HG02678 (cell line): ENCODE measurements around the gene ISG20L2.

Experiments used
- ATAC-seq: cut with Tn5 transposase; IDR thresholded peaks from one replicate; pipeline ENCODE4 v1.9.1; 2021; ENCODE audit warnings: mild to moderate bottlenecking, moderate library complexity; ENCODE audit not compliant: unreplicated experiment

ISG20L2 gene

DNA sequence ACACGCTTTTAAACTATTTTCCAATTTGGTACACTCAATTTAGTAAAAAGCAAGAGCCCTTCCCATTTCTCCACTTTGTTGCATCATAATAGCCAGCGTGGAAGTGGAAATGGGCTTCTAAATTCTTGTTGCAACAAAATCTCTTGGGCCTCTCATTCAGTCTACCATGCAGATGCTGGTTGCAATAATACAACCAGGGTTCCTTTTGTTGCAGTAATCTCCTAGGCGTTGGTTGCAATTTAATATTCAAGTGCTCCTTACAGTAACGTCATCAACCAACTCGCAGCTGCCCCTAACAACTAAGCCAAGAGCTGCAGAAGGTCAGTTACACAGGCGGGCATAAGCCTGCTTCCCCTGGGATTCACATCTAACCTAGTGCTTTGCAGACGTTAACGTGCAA is 25.7 kb upstream of the ISG20L2 start:
- ATAC-seq = no peak

DNA sequence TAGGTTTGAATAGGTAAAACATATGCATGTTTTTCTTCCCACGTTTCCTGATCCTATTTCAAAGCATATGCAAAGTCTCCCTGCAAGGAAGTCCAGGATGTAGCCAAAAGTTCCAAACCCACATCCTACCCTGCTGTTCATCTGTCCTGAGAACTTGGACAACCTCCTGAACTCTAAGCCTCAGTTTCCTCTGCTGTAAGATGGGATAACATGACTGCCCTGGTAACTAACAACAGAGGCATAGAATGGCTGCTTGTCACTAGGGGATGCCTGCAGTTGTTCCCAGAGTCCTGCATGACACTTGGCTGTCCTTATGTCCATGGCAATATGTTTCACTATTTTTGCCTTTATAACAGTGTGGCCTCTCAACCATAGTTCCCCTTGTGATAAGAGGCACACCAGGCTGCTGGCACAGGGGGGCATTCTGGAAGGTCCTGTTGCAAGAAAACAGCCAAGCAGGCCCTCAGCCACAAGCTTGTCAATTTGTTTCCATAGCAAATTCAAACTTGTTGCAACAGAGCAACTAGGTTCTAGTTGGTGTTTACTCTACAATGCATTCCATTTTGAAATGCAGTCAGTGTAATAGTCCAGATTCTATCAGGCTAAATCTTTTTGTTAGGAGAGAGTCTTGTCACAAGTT is 24.4 kb upstream of the ISG20L2 start:
- ATAC-seq = no peak

DNA sequence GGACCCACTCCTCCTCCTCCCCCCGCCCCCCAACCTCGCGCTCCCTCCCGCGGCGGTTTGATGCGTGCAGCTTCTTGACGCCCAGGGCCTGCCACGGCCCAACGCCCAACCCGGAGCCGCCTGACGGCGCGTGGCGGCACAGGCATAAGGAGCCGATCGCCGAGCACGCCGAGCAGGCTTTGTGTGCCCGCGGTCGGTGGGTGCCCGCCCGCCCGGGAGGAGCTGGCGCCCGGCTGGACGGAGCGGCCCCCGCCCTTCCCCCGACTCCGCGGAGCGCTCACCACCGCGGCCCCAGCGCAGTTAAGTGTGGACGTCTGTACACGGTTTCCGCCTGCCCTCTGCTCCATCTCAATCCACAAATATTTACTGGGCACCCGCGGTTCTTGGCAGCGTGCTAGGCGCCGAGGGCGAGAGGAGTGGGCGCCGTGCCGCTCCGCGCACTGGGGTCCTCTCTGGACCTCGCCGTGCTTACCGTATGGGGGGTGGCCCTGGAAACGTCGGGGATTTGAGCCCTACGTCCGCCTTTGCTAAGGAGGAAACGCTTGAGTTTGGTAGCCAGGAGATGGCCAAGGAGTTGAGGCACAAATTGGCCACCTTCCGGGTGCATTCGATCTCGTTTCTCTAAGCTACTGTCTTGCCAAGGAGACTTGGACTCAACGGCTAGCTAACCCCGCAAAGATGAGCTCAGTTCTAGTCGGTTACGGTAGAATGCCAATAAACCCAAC is 23.4 kb upstream of the ISG20L2 start:
- ATAC-seq = peak; percentile 65

DNA sequence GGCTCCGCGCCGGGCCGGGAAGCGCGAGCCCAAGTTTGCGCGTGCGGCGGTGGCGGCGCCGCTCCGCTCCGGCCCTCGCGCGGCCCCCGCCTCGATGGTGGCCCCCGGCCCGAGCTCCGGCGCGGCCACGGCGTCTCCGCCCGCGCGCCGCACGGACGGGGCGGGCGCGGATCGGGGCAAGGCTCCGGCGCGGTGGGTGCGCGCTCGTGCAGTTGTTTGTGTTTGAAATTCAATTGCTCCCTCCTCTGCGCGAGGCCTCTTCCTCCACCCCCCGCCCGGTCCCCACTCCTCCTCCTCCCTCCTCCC is 22.8 kb upstream of the ISG20L2 start, which contains the start of gene HDGF:
HDGF (minus strand) TSS at position 225 of the 306 bp plus-strand sequence. CDS start 246 bp downstream, outside the sequence.
- ATAC-seq = peak; percentile 14

DNA sequence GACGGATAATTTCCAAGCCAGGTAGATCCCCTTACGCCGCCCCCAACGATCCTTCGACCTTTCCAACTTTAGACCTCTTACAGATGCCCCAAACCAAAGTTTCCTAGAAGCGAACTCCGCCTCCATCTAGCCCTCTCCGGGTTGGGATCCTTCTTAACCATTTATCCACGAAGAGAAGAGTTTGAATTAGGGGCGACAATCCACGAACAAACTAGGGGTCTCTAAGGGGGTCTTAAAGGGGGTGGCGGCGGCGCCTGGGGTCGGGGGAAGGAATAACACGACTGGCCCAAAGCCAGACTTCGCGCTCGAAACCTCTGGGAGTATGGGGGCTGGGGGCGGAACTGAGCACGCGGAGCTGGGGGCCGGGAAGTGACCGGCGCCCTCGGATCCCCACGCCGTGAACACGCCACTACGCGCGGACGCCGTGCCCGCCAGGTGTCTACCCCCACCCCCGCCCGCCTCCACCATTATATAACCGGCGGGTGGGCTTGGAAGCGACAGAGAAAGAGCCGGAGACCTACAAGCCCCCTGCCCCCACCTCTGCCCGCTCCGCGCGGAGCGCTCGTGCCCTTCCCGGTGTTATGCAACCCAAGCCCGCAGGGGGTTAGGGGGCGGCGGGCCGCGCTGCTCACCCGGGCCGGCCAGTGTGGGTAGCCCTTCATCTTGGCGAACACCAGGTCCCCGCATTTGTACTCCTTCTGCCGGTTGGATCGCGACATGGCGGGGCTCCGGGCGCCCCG is 22.3 kb upstream of the ISG20L2 start:
- ATAC-seq = peak; percentile 16

DNA sequence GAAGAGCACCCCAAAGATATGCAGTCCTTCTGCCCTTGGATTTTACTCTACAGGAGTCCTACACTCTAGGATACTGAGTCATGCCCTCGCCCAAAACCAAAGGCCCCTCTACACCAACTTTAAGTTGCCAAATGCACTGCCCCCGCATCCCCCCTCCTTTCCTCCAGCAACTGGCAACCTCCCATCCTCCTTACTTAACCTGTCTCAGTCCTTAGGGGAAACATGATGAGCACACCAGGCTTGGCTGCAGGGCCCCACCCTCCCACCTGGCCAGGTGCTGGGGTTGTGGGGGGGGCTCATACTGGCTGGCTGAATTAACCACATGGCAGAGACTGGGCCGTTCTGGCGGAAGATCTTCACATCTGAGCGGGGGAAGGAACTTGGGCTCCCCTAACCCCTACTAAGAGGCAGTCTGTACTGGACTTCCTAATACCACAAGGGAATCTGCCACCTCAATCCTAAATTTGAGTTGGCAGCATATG is 21.7 kb upstream of the ISG20L2 start:
- ATAC-seq = no peak

DNA sequence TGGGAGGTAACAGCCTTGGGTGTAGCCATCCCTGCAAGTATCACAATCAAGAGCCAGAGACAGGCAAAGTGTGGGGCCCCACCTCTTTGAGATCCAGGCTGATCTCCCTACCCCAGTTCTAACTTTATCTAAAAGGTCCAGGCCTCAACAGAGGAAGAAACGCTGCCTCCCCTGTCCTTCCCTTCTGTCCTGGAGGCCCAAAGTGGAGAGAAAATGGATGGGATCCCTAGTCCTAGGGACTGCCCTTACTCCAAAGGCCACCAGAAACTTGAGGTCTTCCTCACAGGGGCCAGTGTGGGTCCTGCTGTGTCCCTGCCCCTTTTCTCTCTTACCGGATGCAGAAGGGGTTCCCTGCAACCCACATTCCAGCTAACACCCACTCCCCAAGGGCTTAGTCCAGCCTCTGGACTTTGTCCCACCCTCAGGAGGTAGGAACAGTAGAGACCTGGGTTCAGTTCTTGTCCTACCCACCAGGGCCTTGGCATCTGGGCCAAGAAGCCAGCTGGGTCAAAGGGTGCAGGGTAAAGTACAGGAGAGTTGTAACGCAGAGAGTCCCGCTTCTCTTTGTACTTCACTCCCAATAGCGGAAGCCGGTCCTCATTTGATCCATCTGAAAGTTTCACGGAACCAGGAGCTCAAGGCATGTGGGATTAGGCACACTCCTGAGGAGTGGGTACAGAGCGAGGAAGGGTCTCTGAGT is 21.0 kb upstream of the ISG20L2 start:
- ATAC-seq = no peak

DNA sequence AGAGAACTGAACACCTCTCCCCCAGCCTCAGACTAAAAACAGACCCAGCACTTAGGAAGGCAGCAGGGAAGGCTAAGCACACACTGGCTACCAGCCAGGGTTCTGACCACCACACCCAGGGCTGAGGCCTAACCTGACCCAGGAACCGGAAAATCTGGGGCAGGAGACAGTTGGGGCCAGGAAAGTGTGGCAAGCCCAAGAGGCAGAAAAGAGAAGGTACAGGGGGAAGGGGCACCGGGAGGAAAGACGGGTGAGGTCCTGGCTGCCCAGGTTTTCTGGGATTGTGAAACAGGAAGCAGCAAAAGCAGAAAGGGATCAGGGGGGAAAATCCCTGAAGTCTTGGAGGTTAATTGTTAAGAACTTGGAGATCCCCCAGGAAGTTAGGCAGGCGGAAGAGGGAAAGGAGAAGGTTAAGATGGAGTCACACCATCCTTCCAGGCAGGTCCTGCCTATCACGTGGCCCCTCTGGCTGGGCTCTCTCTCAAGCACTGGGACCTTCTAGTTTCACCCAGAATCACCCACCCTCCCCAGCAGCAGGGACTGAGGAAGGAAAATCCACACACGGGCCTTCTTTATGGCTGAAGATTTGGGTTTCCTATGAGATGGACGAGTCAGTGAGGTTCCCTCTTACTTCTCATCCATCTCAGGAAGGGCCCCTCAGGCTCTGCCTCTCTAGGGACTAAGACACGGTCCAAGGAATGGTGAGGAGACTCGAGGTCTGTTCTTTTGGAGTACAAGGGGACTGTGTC is 20.3 kb upstream of the ISG20L2 start:
- no peak for ATAC-seq

DNA sequence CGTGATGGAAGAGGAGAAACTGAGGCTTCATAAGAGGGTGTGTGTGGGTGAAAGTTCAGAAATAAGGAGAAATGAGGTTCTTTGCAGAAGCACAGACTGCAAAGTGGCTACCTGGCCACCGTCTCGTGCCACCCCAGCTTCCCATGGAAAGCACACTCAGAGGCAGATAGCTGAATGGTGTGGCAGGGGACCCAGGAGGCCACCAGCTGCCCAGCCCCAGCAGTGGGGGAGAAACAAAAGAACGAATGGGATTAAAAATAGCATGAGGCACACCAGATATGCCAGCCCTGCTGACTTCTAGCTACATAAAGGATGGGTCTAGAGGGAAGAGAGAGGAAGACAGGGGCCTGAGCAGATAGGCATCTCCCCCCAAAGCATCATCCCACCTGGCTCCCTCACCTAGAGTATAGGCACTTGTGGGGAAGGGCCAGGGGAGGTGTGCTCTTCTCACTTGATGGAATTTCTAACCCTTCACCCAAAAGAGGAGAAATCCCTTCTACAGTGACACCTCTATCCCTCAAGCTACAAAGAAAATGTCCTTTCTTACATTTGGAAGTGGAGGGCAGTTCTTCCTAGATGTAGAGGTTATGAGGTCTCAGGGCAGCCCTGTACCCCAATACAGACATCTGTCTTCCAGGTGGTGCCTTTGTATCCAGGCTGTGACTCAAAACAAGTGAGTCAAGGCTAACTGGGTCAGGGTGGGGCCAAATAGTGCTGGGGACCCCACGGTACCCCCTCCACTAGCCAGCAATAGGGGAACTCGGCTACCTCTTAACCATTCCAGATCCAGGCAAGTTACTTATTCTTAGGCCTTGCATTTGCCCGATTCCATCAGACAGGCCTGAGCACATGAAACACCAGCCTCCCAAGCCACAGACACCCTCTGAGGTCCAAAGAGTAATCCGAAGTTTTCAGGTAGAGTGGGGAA is 19.4 kb upstream of the ISG20L2 start:
- no peak for ATAC-seq

DNA sequence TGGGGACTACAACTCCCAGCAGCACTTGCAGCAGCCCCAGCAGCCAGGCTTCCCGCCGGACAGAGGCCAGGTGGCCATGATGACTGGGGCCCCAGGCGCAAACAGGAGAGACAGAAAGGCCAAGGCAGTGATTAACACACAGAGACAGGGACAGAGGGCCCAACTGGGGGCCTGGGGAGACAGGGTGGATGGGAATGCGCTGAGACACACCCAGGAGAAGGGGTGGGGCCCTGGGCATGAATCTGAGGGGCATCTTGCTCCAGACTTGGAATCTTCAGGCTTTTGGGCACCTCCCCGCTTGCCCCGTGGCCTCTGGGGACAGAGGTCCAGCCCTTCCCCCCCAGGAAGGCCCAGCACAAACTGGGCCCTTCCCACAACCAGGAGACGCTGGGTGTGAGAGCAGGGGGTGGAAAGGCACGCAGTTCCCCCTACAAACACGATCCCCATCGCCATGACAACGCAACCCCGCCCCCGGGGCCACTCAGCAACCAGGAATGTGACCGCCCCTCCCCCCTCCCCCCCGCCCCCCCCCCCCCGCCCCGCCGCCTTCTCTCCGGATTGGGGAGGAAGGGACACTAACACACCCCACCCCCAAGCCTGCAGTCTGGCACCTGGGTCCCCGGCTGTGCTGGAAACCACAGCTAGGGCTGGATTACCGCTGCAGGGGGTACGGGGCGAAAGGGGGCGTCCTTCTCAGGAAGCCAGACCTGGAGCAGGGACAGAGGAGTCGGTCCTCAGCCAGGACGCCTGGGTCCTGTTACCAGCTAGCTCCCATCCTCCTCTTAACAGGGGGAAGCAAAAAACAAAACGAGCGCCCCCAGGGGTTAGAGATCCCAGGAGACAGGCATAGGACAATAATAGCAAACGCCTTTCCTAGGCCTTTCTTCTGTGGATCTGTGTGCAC is 18.4 kb upstream of the ISG20L2 start:
- no peak for ATAC-seq

DNA sequence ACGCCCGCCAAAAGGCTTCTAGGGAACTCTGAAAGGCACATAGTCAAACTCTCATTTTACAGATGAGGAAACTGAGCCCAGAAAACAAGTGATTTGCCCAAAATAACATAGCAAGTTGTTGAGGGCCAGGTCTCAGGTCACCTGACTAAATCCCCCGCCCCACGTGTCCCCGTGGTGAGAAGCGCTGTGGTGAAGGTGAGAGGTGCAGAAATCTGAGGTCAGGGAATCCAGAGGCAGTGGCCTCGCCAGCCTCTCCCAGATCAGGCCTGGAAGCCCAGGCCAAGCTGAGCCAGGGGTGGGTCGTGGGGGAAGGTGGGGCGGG is 17.8 kb upstream of the ISG20L2 start:
- no peak for ATAC-seq

DNA sequence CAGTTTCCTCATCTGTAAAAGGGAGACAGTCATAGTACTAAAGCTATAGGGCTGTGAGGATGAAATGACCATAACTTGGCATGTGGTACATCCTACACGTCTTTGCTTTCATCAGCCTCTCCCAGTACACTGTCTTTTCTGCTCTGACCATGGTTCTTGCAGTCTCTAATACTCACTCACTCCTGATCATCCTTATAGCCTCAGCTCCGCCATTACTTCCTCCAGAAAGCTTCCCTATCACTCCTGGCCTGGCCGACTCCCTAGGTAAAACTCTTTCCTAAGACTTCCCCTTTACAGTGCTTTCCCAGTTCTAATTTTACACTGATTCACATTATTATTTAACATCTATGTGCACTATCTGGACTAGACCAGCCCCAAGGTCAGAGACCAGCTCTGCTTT is 17.3 kb upstream of the ISG20L2 start:
- no peak for ATAC-seq

DNA sequence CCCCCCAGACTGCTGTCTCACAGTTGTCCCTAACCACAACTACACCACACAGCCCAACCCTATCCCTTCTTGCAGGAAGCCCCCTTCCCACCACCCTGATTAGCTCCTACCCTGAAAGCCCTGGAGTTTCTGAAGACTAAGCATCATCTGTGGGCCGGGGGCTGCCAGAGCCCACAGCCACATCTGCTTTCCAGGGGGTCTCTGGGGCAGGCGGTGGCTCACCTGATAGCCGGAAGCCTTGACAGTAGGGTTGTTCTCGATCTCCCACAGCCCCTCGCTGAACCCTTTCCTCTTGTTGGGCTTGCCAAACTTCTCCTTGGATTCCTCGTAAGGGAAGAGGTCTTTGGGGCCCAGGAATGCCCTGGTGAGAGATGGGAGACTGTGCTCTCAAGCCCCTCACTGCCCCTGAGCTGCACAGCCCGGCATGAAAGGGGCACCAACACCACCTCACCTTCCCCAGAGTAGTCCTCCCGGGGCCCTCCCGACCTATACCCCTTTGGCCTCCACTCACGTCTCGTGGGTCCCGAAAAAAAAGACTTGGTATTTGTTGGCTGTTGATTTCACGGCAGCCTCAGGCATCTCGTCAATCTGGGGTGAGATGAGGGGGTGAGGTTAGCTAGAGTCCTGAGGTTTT is 16.3 kb upstream of the ISG20L2 start:
- no peak for ATAC-seq

DNA sequence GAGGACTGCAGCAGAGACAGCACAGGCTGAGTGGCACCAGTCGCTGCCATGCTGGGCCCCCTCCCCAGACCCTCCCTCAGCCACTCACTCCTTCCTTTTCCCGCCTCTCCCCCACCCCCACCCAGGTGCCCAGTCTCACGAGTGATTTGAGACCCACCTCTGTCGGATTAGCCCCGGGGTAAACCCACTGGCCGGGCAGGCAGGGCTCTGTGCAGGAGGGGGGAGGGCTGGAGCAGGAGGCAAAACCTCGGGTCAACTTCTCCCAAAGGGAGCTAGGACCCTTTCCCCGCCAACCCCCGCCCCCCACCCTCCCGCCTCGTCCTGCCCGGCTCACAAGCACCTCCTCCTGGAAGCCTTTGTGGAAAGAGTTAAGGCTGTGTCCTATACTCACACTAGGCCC is 15.8 kb upstream of the ISG20L2 start:
- ATAC-seq = no peak

DNA sequence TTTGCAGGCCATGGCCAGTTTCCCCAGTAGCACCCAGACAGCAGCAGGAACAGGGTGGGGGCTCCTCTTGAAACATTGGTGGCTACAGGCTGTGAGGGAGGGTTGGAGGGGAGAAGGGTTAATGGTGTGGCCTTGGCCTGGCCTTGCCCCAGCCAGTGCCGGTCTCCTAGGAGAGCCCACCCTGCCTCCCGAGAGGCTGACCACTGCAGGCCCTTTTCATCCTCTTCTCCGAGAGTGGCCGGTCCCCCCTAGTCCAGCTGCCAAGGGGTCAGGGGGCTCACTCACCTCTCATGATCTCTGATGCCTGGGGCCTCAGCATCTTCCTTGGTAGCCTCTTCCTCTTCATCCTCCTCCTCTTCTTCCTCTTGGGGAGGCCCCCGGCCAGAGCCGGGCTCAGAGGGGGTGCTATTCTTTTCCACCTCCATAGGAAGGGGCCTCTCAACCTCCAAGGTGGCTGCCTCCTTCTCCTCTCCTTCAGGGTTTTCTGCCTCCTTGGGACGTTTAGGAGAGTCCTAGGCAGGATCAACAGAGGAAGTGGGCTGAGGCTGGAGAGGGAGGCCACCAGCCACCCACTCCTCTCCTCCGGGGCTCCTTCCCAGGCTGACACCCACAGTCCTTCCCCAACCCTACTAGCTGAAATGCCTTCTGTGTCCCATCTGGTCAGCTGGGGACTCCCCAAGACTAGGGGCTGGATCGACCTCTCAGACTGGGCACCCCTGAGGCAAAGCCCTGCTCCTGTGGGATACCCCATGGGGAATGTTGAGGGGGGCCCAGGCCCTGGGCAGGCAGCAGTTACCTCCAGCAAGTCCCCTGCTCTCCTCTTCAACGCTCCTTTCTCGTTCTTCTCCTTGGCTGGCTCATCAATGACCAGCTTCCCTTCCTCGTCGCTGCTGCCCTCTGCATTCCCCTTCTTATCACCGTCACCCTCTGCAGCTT is 15.1 kb upstream of the ISG20L2 start:
- no peak for ATAC-seq

DNA sequence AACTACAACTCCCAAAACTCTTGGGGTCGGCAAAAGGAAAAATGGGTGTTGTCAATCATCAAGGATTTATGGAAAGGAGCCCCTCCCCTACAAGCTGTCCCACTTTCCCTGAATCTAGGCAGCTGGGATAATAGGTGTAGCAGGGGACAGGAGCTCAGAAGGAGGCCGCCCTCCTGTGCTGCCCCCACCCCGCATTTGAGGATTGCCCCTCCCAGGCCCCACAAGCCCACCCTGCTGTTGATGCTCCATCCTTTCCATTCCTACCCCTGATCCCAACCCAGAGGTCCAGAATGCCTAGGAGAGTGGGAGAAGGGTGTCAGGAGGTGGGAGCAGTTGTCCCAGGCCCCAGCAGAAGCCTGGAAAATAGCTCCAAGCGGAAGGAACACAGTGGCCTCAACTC is 14.2 kb upstream of the ISG20L2 start:
- ATAC-seq = no peak

DNA sequence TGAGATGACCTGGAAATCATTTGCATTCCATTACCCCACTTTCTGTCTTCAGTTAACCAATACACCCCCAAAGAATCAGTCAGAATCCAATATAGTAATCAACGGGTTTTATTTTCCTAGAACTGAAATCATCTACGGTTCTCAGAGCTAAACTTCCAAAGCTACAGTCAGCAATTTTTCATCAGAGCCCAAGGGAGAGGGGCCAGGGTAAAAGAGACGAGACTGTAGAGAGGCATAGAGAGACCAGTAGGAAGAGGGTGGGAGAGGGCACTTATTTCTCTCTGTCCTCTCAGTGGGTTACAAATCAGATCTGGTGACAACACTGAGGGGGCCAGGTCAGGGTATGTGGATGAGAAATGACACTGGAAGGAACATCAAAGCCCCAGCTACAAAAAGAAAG is 13.5 kb upstream of the ISG20L2 start:
- no peak for ATAC-seq
